Measurements from ENCODE around the gene RAB43.
"Not testable (repeated sequence)": the region's sequence is repeated elsewhere in the genome, so short reads cannot be mapped to it uniquely, and the experiment has no call there.

The RAB43 gene

GRCh38 chr3:129166579-129167332 lies 45.2 kb upstream of the RAB43 start:
- no peaks in the 10 kb centered on the region for H3K4me1 ChIP-seq (ENCODE audit: control insufficient read depth, insufficient read depth, low read length)
- ChIA-PET CTCF (interaction anchor here (0.7 kb wide), 1 partner anchor 79 kb away, joined by 4 read pairs; no protein-coding TSS in a partner anchor), POLR2A (interaction anchor here (0.7 kb wide), 1 partner anchor 17 kb away, joined by 3 read pairs; no protein-coding TSS in a partner anchor)
- peaks cover 39 to 57% of the 10 kb centered on the region in 2 experiments for H3K36me3 ChIP-seq (ENCODE audit: control insufficient read depth in 2 of 2, insufficient read depth in 1 of 2, low read length in 2 of 2)
- H3K4me3 ChIP-seq (ENCODE audit: low read depth, low read length) = no peak overlapping the region
- no peak overlapping the region for H3K27ac ChIP-seq (ENCODE audit: extremely low read depth, low read depth, low read length)
- TF ChIP-seq ZNF157 (tag by site-specific recombination; IDR thresholded peaks at IDR 0.05) (no peak), KLF9 (tag by site-specific recombination; IDR thresholded peaks at IDR 0.05; ENCODE audit: low read depth) (no peak), ZNF664 (tag by site-specific recombination; IDR thresholded peaks at IDR 0.05) (no peak), ZNF549 (tag by site-specific recombination; IDR thresholded peaks at IDR 0.05) (no peak), ZNF175 (tag by site-specific recombination; IDR thresholded peaks at IDR 0.05) (no peak)
- H3K9me3 ChIP-seq (ENCODE audit: control insufficient read depth, insufficient read depth, low read depth, low read length) = no peaks in the 10 kb centered on the region

GRCh38 chr3:129165594-129165993 lies 44.0 kb upstream of the RAB43 start:
- CTCF ChIA-PET; H3K27ac ChIP-seq (ENCODE audit: extremely low read depth, low read depth, low read length); H3K4me3 ChIP-seq (ENCODE audit: low read depth, low read length); H3K9me3 ChIP-seq (ENCODE audit: control insufficient read depth, insufficient read depth, low read depth, low read length); POLR2A ChIA-PET; H3K4me1 ChIP-seq (ENCODE audit: control insufficient read depth, insufficient read depth, low read length): not testable (repeated sequence)
- H3K36me3 ChIP-seq (ENCODE audit: control insufficient read depth in 2 of 2, insufficient read depth in 1 of 2, low read length in 2 of 2) = peaks cover 33 to 45% of the 10 kb centered on the region in 2 experiments

- ChIA-PET CTCF (interaction anchor here (3.3 kb wide), 1 partner anchor 81 kb away, joined by 32 read pairs; no protein-coding TSS in a partner anchor), POLR2A (interaction anchor here (0.6 kb wide), 1 partner anchor 43 kb away, joined by 3 read pairs; the partner anchor contains the start of gene RAB43)
- peaks cover 22 to 34% of the 10 kb centered on the region in 2 experiments for H3K36me3 ChIP-seq (ENCODE audit: control insufficient read depth in 2 of 2, insufficient read depth in 1 of 2, low read length in 2 of 2)
- no peak overlapping the region for H3K27ac ChIP-seq (ENCODE audit: extremely low read depth, low read depth, low read length)
- H3K4me3 ChIP-seq (ENCODE audit: low read depth, low read length) = no peak overlapping the region
- H3K9me3 ChIP-seq (ENCODE audit: control insufficient read depth, insufficient read depth, low read depth, low read length) = no peaks in the 10 kb centered on the region
- TF ChIP-seq ZNF529 (tag by site-specific recombination; IDR thresholded peaks at IDR 0.05; ENCODE audit: insufficient replicate concordance) = no peak
- TF ChIP-seq BCL11B (tag by site-specific recombination; IDR thresholded peaks at IDR 0.05; ENCODE audit: low read depth) = no peak
- TF ChIP-seq ZNF518A (tag by site-specific recombination; conservative IDR thresholded peaks at IDR 0.05; ENCODE audit: low read depth) = no peak
- TF ChIP-seq KLF8 (tag by site-specific recombination; IDR thresholded peaks at IDR 0.05) = no peak
- TF ChIP-seq ZNF362 (tag by site-specific recombination; IDR thresholded peaks at IDR 0.05) = no peak
- TF ChIP-seq ZNF341 (tag by site-specific recombination; IDR thresholded peaks at IDR 0.05; ENCODE audit: low read depth) = no peak
- no peak for TF ChIP-seq HOXC10 (CRISPR knock-in tag; IDR thresholded peaks at IDR 0.05)
- TF ChIP-seq ZNF157 (tag by site-specific recombination; IDR thresholded peaks at IDR 0.05) = no peak
- no peak for TF ChIP-seq ZNF449 (tag by site-specific recombination; IDR thresholded peaks at IDR 0.05)
- TF ChIP-seq ZNF513 (tag by site-specific recombination; IDR thresholded peaks at IDR 0.05) = no peak
- no peak for TF ChIP-seq SP7 (tag by site-specific recombination; IDR thresholded peaks at IDR 0.05)
- TF ChIP-seq ZBTB8A (tag by site-specific recombination; IDR thresholded peaks at IDR 0.05) = no peak
- no peak for TF ChIP-seq ZNF530 (tag by site-specific recombination; IDR thresholded peaks at IDR 0.05; ENCODE audit: low read depth)
- TF ChIP-seq ZNF23 (tag by site-specific recombination; IDR thresholded peaks at IDR 0.05; ENCODE audit: borderline replicate concordance) = no peak
- no peaks in the 10 kb centered on the region for H3K4me1 ChIP-seq (ENCODE audit: control insufficient read depth, insufficient read depth, low read length)
Measured at GRCh38 chr3:129164500-129164899, 42.9 kb upstream of the RAB43 start.
